Lung (tissue), 12 donors: Measurements from ENCODE around the gene UCHL1. TPM values are rescaled to one million over a fixed set of nuclear protein-coding genes. Genes with fewer than 3 reads are reported as not detected.

Source experiments
- ATAC-seq: fragments of 200-7000 bp; cut with Tn5 transposase; one replicate; pipeline ENCODE4 v1.9.1; 2020; ENCODE audit warnings: moderate number of reproducible peaks; ENCODE audit not compliant: insufficient read depth, low FRiP score
- DNase-seq, 3 donors: peaks; one replicate each; pipeline ENCODE4 v3.0.0-alpha.2; 2013 to 2017
- H3K27ac ChIP-seq, 2 donors: one replicate each; pipeline ENCODE4 v1.5.1; 2013; ENCODE audit warnings: mild to moderate bottlenecking in 2 of 2, moderate library complexity in 2 of 2, control low read depth in 1 of 2, inconsistent platforms in 1 of 2, low read depth in 1 of 2, low read length in 1 of 2
- H3K27me3 ChIP-seq, 3 donors: one replicate each; pipeline ENCODE4 v1.5.1; 2013; ENCODE audit warnings: low read length in 2 of 3; ENCODE audit not compliant: control insufficient read depth in 3 of 3, insufficient read depth in 3 of 3
- H3K36me3 ChIP-seq, 4 donors: one replicate each; pipeline ENCODE4 v1.5.1; 2013; ENCODE audit warnings: low read length in 4 of 4, mild to moderate bottlenecking in 1 of 4, moderate library complexity in 1 of 4; ENCODE audit not compliant: control insufficient read depth in 4 of 4, insufficient read depth in 4 of 4
- H3K4me1 ChIP-seq, 5 donors: one replicate each; pipeline ENCODE4 v1.5.1; 2013; ENCODE audit warnings: low read length in 5 of 5, mild to moderate bottlenecking in 2 of 5, moderate library complexity in 1 of 5; ENCODE audit not compliant: control insufficient read depth in 5 of 5, insufficient read depth in 5 of 5
- H3K4me3 ChIP-seq: one replicate; pipeline ENCODE4 v1.5.1; 2013; ENCODE audit warnings: mild to moderate bottlenecking, control low read depth, moderate library complexity
- H3K9ac ChIP-seq, 2 donors: one replicate each; pipeline ENCODE4 v1.5.1; 2013; ENCODE audit warnings: low read length in 2 of 2, control low read depth in 1 of 2; ENCODE audit not compliant: insufficient read depth in 1 of 2
- H3K9me3 ChIP-seq, 4 donors: one replicate each; pipeline ENCODE4 v1.5.1; 2013; ENCODE audit warnings: low read length in 3 of 4, mild to moderate bottlenecking in 1 of 4, moderate library complexity in 1 of 4; ENCODE audit not compliant: control insufficient read depth in 4 of 4, insufficient read depth in 3 of 4
- CTCF ChIP-seq: IDR thresholded peaks from 2 replicates; pipeline ENCODE4 v1.5.1; 2012; ENCODE audit warnings: mild to moderate bottlenecking; ENCODE audit errors: control extremely low read depth, extremely low read depth
- WGBS, 2 donors: extraction: QIAGEN DNeasy Blood & Tissue Kit; methylation state at CpG; one replicate each; pipeline ENCODE4 v1.1.7; 2013; 5-methylcytosine and 5-hydroxymethylcytosine counted together
- polyA plus RNA-seq, 2 donors: library from polyadenylated mRNA; stranded (reverse); fragments of 200-250 nt; gene quantifications; one replicate each; pipeline ENCODE4 v1.2.1, GENCODE V29; 2013
- total RNA-seq, 2 donors: library from RNA; depleted of rRNA in 1 of 2; stranded (reverse); fragments of >200 nt in 1 of 2; gene quantifications; one replicate each; pipeline ENCODE4 v1.2.1, GENCODE V29; 2014 to 2021
- donor health status: control.
- donor health status: control.
- donor health status: Bipolar disorder and iron deficiency.
- donor health status: healthy.
- donor health status: DM: yes; HTN: yes; CAD: no.

The UCHL1 gene
- total and polyA plus RNA-seq, 4 donors, result 6.9 to 38.2 (median 13.5) TPM

- 100% methylated on average over 1 of the region's 1 CpG for WGBS, 2 donors
- DNase-seq, result no peak
- no peaks in the 10 kb centered on the region for H3K27me3 ChIP-seq
- no peak for ATAC-seq
- H3K9me3 ChIP-seq, result no peaks in the 10 kb centered on the region
- H3K27ac ChIP-seq, result no peak overlapping the region
- no peaks in the 10 kb centered on the region for H3K36me3 ChIP-seq
- no peak overlapping the region for H3K9ac ChIP-seq
- H3K4me1 ChIP-seq, result no peaks in the 10 kb centered on the region
- TF ChIP-seq CTCF, result no peak
- H3K4me3 ChIP-seq, result no peak overlapping the region
Measured at GRCh38 chr4:41236032-41236431, 20.7 kb upstream of the UCHL1 start.

GRCh38 chr4:41236508-41236907 is 20.2 kb upstream of the UCHL1 start:
- no peaks in the 10 kb centered on the region for H3K36me3 ChIP-seq
- no peak for DNase-seq
- no peak for TF ChIP-seq CTCF
- no peaks in the 10 kb centered on the region for H3K27me3 ChIP-seq
- no peak for ATAC-seq
- no peak overlapping the region for H3K27ac ChIP-seq
- H3K4me1 ChIP-seq, result no peaks in the 10 kb centered on the region
- H3K9me3 ChIP-seq, result no peaks in the 10 kb centered on the region
- WGBS, 2 donors, result 49 to 96% methylated on average over 1 of the region's 1 CpG
- no peak overlapping the region for H3K9ac ChIP-seq
- no peak overlapping the region for H3K4me3 ChIP-seq

GRCh38 chr4:41241919-41242318 is 14.8 kb upstream of the UCHL1 start:
- Histone ChIP-seq H3K9ac (no peak overlapping the region), H3K4me3 (no peak overlapping the region), H3K36me3 (no peaks in the 10 kb centered on the region), H3K9me3 (no peaks in the 10 kb centered on the region), H3K27ac (no peak overlapping the region), H3K27me3 (peaks cover 3 to 9% (median 4%) of the 10 kb centered on the region in 3 donors), H3K4me1 (no peaks in the 10 kb centered on the region)
- DNase-seq (no peak), ATAC-seq (no peak)
- 87 to 89% methylated on average over 1 of the region's 1 CpG for WGBS, 2 donors
- no peak for TF ChIP-seq CTCF

- TF ChIP-seq CTCF, result no peak
- no peaks in the 10 kb centered on the region for H3K4me1 ChIP-seq
- no peak overlapping the region for H3K27ac ChIP-seq
- no peaks in the 10 kb centered on the region for H3K9me3 ChIP-seq
- ATAC-seq, result no peak
- H3K4me3 ChIP-seq, result no peak overlapping the region
- no peak overlapping the region for H3K9ac ChIP-seq
- peaks cover 4 to 10% (median 9%) of the 10 kb centered on the region in 3 donors for H3K27me3 ChIP-seq
- 89 to 91% methylated on average over 1 of the region's 1 CpG for WGBS, 2 donors
- no peaks in the 10 kb centered on the region for H3K36me3 ChIP-seq
- DNase-seq, result no peak
Measured at GRCh38 chr4:41245983-41246382, 10.7 kb upstream of the UCHL1 start.
